Stimulated activated CD8-positive, alpha-beta memory T cell treated with anti-CD3 and anti-CD28 coated beads, Interleukin-15, amount 100 ng/mL, for 24 hours (primary cell): Measurements from ENCODE around the gene KNOP1.
"Not testable (repeated sequence)": the region's sequence is repeated elsewhere in the genome, so short reads cannot be mapped to it uniquely, and the experiment has no call there.

Experiments used
- DNase-seq: peaks from one replicate; pipeline ENCODE4 v3.0.0-alpha.2; 2020; ENCODE audit warnings: low read depth

KNOP1 gene

DNA sequence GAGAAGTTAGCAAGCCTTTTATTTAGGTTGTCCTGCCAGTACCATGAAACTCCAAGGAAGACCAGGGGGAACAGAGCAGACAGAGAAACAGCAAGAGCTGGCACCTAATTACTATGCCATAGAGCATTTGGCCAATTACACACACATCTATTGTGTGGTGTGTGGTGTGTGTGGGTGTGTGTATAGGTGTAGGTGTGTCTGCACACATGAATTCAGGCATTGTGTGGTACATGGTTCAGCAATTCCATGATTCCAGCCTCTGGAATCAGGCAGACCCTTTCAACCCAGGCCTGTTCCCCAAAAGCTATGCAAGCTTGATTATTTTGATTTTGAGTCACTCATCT, 25.8 kb upstream of the KNOP1 start:
- no peak for DNase-seq

DNA sequence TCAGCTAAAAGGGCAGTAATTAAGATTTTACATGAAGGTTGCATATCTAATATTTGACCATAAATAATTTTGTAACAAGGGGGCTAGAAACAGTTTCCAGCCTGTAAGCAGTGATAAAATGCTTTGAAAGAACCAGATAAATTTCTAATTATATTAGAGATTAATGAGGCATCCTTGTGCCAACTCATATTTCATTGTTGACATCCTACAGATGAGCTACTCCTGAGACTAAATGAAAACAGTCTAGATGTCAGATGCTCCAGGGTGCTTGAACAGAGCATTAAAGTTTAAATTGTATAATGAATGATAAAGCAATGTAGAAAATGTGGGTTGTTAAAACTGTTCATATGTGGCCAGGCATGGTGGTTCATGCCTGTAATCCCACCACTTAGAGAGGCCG, 23.3 kb upstream of the KNOP1 start:
- no peak for DNase-seq

DNA sequence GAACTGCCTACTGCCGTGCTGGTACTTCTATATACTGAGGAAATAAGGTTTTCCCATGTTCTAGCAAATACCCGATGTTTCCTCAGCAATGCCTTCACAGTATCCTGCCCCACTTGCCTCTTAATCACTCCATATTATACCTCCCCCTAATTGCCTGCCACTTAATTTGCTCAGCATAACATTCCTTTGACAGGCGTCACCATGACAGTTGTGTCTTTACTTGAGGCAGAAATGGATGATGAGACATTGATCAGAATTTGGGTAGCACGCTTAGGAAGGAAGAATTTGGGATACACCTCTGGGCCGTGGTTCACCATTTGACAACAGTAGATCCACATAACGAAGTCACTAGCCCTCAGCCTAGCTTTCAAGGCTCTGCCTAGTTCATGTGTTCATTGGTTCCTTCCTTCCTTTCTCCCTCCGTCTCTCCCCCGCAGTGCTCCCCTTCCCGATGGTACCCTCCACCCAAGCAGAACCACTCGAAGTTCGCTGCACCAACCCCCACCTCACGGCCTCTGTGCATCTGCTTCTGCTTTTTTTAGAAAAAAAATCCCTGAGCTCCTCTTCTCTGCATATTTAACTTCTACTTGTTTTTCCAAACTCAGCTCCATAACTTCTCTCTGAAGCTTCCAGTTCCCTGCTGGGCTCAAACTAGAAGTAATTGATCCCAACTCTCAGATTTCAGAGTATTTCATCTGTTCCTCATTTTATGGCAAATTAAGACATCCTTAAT, 19.4 kb upstream of the KNOP1 start:
- DNase-seq, result no peak

DNA sequence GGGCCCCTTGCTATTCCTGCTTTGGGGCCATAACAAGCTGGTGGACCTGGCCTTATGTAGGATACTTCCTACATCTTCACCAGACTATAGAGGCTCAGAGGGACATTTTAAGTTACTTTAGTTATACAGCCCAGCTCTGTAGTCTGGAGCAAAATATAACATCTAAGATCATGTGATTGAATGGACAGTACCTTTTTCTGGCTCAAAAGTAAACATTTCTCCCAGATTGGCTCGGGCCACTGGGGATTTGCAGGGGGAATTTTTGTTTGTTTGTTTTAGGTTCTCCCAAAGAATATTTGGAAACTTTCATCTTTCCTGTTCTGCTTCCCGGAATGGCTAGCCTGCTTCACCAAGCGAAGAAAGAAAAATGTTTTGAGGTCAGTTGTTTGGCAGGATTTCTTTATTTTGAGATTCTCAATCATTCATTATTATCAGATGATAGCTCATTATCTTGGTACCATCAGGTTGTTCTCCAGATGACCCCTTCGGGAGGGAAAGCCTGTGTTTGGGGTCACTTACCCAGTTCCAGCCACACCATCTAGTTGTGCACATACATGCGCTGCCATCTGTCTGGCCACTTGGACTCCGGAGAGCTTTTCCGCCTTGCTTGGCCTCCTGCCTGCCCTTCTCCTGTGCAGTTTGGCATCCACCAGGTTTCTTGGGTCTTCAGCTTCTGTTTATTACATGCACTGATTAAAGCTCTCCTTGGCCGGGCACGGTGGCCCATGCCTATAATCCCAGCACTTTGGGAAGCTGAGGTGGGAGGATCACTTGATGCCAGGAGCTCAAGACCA, 17.2 kb upstream of the KNOP1 start:
- no peak for DNase-seq

DNA sequence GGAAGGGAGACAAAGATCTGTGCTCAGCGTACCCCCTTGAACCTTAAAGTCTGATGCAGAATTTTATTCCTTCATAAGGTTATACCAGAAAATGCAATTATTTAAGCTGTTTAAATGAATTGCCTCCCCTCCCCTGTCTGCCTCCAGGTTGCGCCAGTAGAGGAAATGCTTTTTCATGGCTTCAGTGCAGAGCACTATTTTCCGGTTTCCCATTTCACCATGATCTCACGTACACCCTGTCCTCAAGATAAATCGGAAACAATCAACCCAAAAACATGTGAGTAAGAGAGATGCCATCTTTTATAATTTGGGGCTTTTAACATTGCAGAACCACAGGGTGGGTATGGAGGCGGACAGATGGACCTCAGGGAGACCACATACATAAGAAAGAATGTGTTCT, 15.5 kb upstream of the KNOP1 start:
- DNase-seq, result no peak

DNA sequence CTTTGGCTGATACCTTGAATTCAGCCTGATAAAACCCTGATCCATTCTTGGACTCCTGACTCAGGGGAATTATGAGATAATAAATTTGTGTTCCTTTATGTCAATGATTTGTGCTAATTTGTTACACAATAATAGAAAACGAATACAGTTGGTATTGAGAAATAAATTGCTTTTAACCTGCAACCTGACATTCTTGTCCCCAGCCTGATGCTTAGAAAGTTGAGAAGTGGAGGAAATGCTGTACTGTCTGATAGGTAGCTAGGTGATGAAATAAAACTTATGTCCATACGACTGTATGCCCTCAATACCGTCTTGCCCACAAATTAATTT, 10.6 kb upstream of the KNOP1 start:
- no peak for DNase-seq

DNA sequence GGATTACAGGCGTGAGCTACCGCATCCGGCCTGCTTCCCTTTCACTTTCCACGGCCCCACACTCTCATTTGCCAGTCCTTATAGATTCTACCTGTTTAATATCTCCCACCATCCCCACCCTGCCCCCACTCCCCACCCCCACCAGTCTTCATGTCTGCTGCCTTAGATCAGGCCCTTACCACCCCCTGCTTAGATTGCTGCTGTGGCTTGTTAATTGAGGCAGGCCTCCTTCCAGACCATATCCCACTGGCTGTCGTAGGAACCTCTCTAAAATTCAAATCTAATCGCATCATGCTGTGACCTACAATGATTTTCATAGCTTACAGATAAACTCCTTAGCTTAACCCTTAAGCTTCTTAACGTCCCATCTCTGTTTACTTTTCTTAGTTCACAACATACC, 5.0 kb upstream of the KNOP1 start:
- no peak for DNase-seq

DNA sequence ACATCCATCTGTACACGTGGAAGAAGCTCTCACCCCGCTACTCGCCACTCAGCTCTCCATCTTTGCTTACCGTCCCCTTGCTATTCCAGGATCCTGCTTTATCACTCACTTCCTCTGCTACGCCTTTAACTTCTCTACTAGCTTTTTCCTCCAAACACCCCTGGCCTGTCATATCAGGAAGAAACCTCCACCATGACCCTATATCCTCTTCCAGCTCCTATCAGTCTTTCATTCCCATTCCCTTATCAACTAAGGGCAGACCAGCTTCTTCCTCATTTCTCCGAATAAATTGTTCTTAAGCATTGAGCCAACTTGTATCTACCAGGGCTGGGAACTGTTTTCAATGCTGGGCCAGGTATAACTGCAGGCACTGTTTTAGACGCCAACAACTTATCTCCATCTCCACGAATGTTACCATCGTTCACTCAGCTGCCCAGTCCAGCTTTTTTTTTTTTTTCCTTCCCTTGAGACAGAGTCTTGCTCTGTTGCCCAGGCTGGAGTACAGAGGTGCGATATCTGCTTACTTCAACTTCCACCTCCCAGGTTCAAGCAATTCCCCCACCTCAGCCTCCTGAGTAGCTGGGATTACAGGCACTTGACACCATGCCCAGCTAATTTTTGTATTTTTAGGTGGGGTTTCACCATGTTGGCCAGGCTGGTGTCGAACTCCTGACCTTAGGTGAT, 4.4 kb upstream of the KNOP1 start:
- no peak for DNase-seq

DNA sequence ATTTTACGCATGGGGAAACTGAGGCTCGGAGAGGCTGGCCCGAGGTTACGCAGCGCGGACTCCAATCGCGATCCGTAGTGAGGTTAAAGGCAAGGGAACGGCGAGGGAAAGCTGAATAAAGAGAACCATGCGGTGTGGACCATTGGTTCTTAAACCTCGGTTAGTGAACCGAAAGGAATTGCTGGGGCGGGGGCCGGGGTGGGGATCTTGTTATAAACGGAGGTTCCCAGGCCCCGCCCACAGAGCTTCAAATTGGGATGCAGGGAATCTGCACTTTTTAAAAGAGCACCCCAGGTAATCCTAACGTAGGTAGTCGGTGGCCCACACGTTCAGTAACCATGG, 568 bp upstream of the KNOP1 start:
- DNase-seq, result no peak

DNA sequence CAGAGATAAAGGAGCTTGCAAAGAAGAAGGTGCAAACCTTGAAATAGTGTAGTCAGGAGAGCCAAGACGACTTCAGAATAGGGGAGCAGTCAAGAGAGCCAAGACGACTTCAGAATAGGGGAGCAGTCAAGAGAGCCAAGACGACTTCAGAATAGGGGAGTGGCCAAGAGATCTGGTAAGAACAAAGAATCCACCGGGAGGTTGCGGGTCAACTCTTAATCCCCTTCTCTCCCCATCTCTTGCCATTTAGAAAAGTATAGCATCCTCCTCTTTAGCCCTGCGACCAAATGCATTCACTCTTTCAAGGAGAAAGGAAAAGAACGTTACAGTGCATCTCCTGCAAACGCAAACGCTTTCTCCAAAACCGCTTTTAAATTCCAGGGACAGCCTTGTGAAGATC, 713 bp downstream of the KNOP1 start:
- DNase-seq, result no peak

DNA sequence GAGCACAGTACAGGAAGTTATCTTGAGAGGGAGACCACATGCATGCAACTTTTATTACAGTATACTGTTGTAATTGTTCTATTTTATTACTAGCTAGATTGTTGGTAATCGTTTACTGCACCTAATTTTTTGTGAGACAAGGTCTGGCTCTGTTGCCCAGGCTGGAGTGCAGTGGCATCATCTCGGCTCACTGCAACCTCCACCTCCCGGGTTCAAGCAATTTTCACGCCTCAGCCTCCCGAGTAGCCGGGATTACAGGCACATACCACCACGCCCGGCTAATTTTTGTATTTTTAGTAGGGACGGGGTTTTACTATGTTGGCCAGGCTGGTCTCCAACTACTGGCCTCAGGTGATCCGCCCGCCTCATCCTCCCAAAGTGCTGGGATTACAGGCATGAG, 1.3 kb downstream of the KNOP1 start:
- not testable (repeated sequence) for DNase-seq

DNA sequence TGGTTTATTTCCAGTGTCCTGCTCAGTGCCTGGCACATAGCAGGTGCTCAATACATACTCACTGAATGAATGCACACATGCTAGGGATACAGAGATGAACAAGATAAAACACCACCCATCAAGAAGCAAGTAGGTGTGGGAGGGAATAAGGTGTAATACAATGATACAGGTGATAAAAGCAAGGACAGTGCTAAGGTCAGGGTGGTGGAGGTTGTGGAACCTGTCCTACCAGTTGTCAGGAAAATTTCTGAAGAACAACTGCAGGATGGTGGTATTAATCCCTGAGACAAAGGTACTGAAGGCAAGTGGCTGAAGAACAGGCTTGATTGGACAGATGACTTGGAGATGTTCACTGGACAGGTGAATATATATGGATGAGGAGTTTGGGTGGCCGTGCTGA, 1.8 kb downstream of the KNOP1 start:
- no peak for DNase-seq

DNA sequence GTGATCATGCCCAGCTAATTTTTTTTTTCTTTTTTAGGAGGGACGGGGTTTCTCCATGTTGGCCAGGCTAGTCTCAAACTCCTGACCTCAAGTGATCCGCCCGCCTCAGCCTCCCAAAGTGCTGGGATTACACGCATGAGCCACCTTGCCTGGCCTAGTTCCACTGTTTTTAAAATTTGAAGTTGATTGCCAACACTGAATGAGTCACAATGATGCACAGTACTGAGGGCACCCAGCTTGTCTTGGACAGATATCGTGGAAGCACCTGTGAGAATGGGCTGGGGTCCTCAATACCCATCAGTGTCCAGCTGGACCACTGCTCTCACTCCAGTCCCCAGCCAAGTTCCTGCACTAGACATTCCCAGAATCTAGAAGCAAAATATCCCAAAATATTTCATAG, 2.5 kb downstream of the KNOP1 start:
- no peak for DNase-seq

DNA sequence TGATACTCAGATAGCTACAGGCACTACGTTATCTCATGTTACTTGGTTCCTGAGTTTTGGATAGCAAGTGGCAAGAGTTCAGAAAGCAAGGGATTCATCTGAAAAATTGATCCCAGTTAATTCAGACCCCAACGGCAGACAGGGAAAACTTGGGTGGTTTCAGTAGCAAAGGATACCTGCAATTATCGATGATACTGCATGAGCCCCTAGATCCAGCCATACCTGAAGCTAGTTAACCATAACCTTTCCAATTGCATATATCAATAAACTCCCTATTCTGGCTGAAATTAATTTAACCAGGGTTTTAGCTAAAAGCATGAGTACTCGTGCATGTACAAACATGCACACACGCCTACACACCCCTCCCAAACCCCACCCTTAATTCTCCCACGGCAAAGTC, 4.3 kb downstream of the KNOP1 start:
- DNase-seq, result no peak

DNA sequence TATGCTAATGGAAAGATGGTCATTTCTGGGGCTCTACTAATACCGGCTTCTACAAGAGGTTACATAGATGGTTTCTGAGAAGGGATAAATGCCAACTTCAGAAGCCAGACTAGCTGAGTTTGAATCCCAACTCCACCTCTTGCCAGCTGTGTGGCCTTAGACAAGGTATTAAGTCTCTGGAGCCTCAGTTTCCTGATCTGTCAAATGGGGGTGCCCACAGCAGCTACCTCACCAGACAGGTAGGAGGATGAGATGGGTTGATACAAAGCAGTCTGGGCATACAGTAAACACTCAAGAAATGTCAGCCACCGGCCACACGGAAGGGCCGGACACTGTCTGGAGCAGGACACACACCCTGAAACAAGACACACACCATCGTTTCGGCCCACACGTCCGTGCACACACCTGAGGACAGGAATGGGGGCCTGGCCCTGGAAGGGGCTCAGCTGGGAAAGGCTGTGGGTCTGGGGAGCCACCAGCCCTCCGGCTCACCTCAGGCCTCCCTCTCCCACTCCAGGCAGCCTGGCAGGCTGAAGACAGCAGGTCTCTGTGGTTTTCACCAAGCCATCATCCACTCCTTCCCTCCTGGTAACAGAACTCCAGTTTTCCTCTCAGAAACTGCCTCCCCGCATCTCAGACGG, 5.5 kb downstream of the KNOP1 start:
- no peak for DNase-seq

DNA sequence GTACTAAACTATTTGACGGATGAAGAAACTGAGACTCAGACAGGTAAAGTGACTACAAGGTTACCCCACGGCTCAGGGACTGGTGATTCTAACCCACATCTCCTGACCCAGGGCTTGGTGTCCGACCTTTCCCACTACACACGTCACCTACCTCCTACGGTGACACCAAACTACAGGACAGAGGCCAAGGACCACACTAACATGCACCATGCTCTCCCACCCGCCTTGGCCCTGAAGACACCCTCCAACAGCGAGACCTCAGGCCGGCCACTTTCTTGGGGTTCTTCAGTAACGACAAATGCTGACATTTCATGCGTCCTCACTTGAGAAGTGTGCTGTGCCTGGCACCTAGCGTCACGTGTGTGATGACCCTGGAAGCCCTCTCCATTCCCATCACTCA, 6.4 kb downstream of the KNOP1 start:
- DNase-seq, result no peak

DNA sequence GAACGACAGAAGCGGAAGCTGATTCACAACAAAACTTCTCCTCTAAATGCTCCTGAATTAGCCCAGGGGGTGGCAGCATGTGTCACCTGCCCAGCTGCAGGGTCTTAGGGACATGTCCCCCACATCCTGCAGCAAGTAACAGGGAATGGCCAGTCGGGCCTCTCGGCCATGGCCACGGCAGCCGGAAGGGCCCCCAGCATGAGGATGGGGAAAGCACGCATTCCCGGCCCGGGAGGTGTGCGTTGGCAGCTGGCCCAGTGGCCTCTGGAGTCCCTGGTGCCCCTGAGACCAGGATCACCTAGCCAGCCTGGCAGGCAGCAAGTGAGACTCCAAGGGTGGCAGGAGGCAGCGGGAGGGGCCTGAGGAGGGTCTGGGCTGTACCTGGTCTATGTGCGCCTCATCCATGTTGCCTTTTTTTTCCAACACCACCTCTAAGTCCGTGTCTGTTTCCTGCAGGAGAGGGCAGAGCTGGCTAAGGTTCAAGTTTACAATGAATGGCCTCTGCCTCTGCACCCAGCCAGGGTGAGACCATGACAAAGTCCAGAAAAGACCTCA, 7.0 kb downstream of the KNOP1 start:
- no peak for DNase-seq

DNA sequence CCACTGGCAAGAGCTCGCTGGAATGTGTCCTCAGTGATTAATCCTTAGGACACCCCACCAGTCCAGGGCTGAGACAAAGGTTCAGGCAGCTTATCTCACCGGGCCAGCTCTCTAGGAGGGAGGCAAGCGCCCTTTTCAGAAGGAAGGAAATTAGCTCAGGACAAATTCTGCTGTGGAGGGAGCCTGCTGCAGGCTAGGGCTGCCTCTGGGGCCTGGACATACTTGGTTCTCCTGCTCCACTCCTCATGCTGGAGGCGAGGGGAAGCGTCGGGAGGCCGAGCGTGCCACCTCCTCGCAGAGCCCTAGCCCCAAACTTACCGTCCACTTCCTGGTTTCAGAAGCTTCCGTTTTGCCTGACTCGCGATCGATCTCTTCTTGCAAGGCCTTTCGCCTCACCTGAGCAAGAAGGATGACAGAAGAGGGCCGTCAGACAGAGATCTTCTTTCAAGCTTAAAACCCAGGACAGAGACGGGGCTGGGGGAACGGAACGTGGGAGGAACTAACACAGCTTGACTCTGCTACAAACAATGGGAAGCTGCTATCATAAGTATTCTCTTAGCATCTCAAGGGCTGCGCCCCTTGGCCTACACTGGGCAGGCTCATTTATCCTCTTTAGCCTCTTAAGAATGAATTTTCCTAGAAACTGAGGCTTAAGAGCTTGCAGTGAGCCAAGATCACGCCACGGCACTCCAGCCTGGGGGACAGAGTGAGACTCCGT, 7.7 kb downstream of the KNOP1 start:
- DNase-seq, result no peak

DNA sequence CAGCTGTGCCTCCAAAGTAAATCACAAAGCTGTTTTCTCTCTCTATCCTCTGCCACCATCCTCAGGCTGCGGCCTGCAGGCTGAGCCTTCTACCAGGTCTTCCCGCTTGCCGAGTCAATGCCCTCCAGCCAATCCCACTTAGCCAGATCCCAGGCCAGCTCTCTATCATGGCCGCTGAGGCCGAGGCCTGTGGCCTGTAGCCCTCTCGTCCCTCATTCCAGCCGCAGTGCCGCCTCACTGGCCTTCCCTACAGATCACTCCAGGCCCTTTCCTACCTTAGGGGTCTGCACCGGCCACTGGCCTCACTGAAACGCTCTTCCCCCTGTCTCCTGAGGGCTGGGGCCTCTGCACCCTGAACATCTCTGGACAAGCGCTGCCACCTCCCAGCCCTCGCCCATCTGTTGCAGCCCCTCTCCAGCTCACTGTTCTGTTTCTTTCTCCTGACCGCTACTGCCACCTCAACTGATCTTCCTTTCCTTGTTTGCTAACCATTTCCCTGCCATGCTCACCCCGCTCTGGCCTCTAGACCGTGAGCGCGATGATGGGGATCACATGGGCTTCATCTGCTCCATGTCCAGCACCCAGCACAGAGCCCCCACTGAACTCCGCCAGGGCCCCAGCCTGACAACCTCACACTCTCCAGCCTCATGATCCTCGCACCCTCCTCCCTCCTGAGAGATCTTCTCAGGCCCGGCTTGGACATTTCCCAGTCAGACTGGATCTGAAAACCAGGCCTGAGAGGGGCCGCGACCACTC, 8.5 kb downstream of the KNOP1 start:
- DNase-seq, result no peak

DNA sequence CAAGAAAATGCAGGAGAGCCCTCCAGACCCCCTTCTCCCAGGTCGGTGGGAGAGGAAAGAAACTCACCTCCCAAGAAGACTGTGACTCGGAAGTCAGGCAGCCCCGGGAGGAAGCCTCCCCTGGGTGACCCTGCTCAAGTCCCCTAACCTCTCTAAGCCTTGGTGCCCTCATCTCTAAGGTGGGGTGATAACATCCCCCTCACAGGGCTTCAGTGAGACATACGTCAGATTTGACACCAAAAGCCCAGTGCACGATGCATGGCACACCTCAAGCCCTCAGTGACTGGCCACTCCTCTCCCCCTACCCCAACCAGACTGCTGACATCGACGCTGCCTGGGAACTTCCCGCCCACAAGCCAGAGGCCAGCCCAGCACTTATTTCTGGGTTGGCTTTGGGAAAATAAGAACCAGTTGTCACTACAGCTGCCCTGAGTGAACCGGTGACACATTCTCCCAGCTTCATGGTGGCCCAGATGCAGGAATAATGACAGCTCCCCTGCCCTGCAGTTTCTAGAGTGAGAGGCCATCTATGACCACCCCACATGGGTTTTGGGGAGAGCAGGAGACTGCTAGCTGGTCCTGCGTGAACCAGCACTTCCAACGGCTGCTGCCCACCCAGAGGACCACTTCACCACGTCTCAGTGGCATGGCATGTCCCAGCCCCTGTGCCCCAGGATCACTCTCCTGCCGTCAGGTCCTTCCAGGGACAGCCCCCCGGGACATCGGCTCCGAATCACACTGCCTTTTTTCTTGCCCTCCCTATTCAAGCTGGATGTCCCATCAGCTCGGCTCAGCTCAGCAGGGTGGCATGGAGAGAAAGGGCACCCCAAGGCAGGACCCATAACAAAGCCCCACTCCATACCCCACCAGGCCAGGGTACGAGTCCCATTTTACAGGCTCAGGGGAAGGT, 9.5 kb downstream of the KNOP1 start:
- DNase-seq, result no peak
